Suprapubic skin (tissue), 3 donors: ENCODE measurements around the gene SHLD1.

Source experiments
- CTCF ChIP-seq, 2 donors: fragments of 200-600 bp in 1 of 2; fragments of 450-650 bp in 1 of 2; sonication (generic) in 1 of 2; IDR thresholded peaks; one replicate each; pipeline ENCODE4 v1.5.1; 2016 to 2019; ENCODE audit warnings: antibody characterized with exemption in 2 of 2, mild to moderate bottlenecking in 1 of 2, moderate library complexity in 1 of 2
- POLR2A ChIP-seq, 2 donors: fragments of 450-650 bp; IDR thresholded peaks; one replicate each; pipeline ENCODE4 v1.6.1; 2017; ENCODE audit warnings: antibody characterized with exemption in 2 of 2, mild to moderate bottlenecking in 2 of 2, moderate library complexity in 2 of 2

GRCh38 chr20:5720696-5721095 is 29.5 kb upstream of the SHLD1 start:
- TF ChIP-seq POLR2A (IDR thresholded peaks at IDR 0.05) (no peak), CTCF (IDR thresholded peaks at IDR 0.05) (no peak)
